ENCODE measurements around the gene MSI2.

The MSI2 gene

GRCh38 chr17:57401556-57402488 lies 145.5 kb downstream of the MSI2 start:
- DNase-seq: no peak

- no peak for DNase-seq
Observed at GRCh38 chr17:57402681-57403180, 146.4 kb downstream of the MSI2 start.

- DNase-seq: no peak
Observed at GRCh38 chr17:57403236-57403635, 146.9 kb downstream of the MSI2 start.

- no peak for DNase-seq
Observed at GRCh38 chr17:57404073-57404472, 147.8 kb downstream of the MSI2 start.

GRCh38 chr17:57404795-57405490 lies 148.6 kb downstream of the MSI2 start:
- DNase-seq: no peak

- no peak for DNase-seq
Observed at GRCh38 chr17:57405491-57406072, 149.3 kb downstream of the MSI2 start.

- no peak for DNase-seq
Observed at GRCh38 chr17:57406131-57406980, 150.0 kb downstream of the MSI2 start.

GRCh38 chr17:57406981-57407286 lies 150.6 kb downstream of the MSI2 start:
- no peak for DNase-seq

GRCh38 chr17:57407287-57408070 lies 151.2 kb downstream of the MSI2 start:
- no peak for DNase-seq

GRCh38 chr17:57408071-57408811 lies 151.9 kb downstream of the MSI2 start:
- DNase-seq: no peak

- no peak for DNase-seq
Observed at GRCh38 chr17:57410169-57410568, 153.8 kb downstream of the MSI2 start.

- no peak for DNase-seq
Observed at GRCh38 chr17:57412520-57413096, 156.3 kb downstream of the MSI2 start.

- no peak for DNase-seq
Observed at GRCh38 chr17:57413848-57414651, 157.7 kb downstream of the MSI2 start.

- no peak for DNase-seq
Observed at GRCh38 chr17:57415751-57416207, 159.5 kb downstream of the MSI2 start.

- DNase-seq: no peak
Observed at GRCh38 chr17:57416369-57416768, 160.0 kb downstream of the MSI2 start.

- no peak for DNase-seq
Observed at GRCh38 chr17:57417956-57418355, 161.6 kb downstream of the MSI2 start.

- DNase-seq: no peak
Observed at GRCh38 chr17:57418463-57419246, 162.3 kb downstream of the MSI2 start.

GRCh38 chr17:57419940-57420550 lies 163.7 kb downstream of the MSI2 start:
- DNase-seq: no peak

Data from CD4-positive, alpha-beta T cell treated with Interleukin-15 for 1 hour (primary cell).